Heart left ventricle (tissue), 13 donors: ENCODE data around the gene LNPEP.

ENCODE experiments used
- CTCF ChIP-seq, 12 donors: fragments of 200-600 bp; sonication (generic) in 4 of 12; IDR thresholded peaks; one replicate each; pipeline versions ENCODE4 v1.5.0 to v1.8.0; 2018 to 2022; ENCODE audit warnings: antibody characterized with exemption in 12 of 12, mild to moderate bottlenecking in 5 of 12
- POLR2A ChIP-seq, 2 donors: fragments of 450-650 bp; IDR thresholded peaks; one replicate each; pipeline ENCODE4 v1.6.1; 2017; ENCODE audit warnings: antibody characterized with exemption in 2 of 2, mild to moderate bottlenecking in 2 of 2, moderate library complexity in 2 of 2
- donor health status: ischemic (EF 13 %, LVEDD 7.1; RV severe dilation, severe dysfunction).
- donor health status: DM: no; HTN: yes; CAD: no.
- donor health status: DM: no; HTN: no; CAD: no.
- donor health status: ischemic (EF 25% LVEDD 6.9; RV normal size, moderate dysfunction).
- donor health status: ischemic (EF 25% LVEDD 5.7; RV mildly dilated, moderate dysfunction).
- donor health status: ischemic (EF 35%, LVEDD 5.7; RV mildly dilated, moderate dysfunction).
- donor health status: nonischemic (EF 11% LVEDD 7.7; RV severe dilation, severe dysfunction).
- donor health status: DM: yes; HTN: yes; CAD: no.
- donor health status: PGD.
- donor health status: ischemic (EF 29% LVEDD 5.4; RV normal size, mild dysfunction).
- donor health status: nonischemic (EF 23%, LVEDD 6.1; RV moderate dilation, normal function).

GRCh38 chr5:97062046-97062445 lies 126.2 kb downstream of the LNPEP start:
- TF ChIP-seq POLR2A (IDR thresholded peaks at IDR 0.05) (no peak), CTCF (IDR thresholded peaks at IDR 0.05) (no peak)
